Thyroid gland (tissue), 4 donors: ENCODE measurements around the gene CEP120. TPM values are rescaled to one million over a fixed set of nuclear protein-coding genes. Genes with fewer than 3 reads are reported as not detected.
"Not testable (repeated sequence)": the region's sequence is repeated elsewhere in the genome, so short reads cannot be mapped to it uniquely, and the experiment has no call there.

Experiments
- DNase-seq, 2 donors: peaks; one replicate each; pipeline ENCODE4 v3.0.0-alpha.2; 2019
- H3K27ac ChIP-seq, 3 donors: fragments of 200-600 bp; sonication (generic); 1 replicate in 2 of 3; 2 replicates in 1 of 3; pipeline ENCODE4 v1.5.1; 2016 to 2019; ENCODE audit warnings: mild to moderate bottlenecking in 1 of 3, moderate library complexity in 1 of 3
- H3K27me3 ChIP-seq: fragments of 200-600 bp; sonication (generic); one replicate; pipeline ENCODE4 v1.5.1; 2019
- H3K36me3 ChIP-seq, 2 donors: fragments of 200-600 bp; sonication (generic); one replicate each; pipeline ENCODE4 v1.5.1; 2016 to 2019
- H3K4me1 ChIP-seq, 2 donors: fragments of 200-600 bp; sonication (generic); one replicate each; pipeline ENCODE4 v1.5.1; 2017 to 2019
- H3K4me3 ChIP-seq, 3 donors: fragments of 200-600 bp; sonication (generic); replicated peaks in 1 of 3; 1 replicate in 2 of 3; 2 replicates in 1 of 3; pipeline ENCODE4 v1.5.1; 2016; ENCODE audit warnings: mild to moderate bottlenecking in 1 of 3
- H3K9me3 ChIP-seq: fragments of 200-600 bp; sonication (generic); one replicate; pipeline ENCODE4 v1.5.1; 2017
- CTCF ChIP-seq, 6 experiments: fragments of 200-600 bp in 3 of 6; fragments of 450-650 bp in 3 of 6; sonication (generic) in 3 of 6; IDR thresholded peaks; one replicate each; pipeline ENCODE4 v1.5.1; 2016 to 2019; ENCODE audit warnings: antibody characterized with exemption in 6 of 6, mild to moderate bottlenecking in 2 of 6, inconsistent platforms in 1 of 6, moderate library complexity in 1 of 6
- POLR2A ChIP-seq, 2 donors: fragments of 450-650 bp; IDR thresholded peaks; one replicate each; pipeline ENCODE4 v1.6.1; 2017; ENCODE audit warnings: antibody characterized with exemption in 2 of 2, mild to moderate bottlenecking in 2 of 2, moderate library complexity in 1 of 2
- WGBS, 2 donors: methylation state at CpG; one replicate each; pipeline ENCODE4 v1.1.5; 2017; 5-methylcytosine and 5-hydroxymethylcytosine counted together
- intact Hi-C: fragments of 100-400 bp; cut with DNase I; formaldehyde crosslinking; loops from one replicate; pipeline ENCODE4 v1.15.1; 2023
- total RNA-seq, 4 donors: library from RNA; depleted of rRNA; stranded (reverse); fragments of >200 nt; gene quantifications; one replicate each; pipeline ENCODE4 v1.2.3, GENCODE V29; 2016

CEP120 gene
- total RNA-seq, 4 donors from 2014 or later: 21.7 to 32.0 (median 23.6) TPM

- Histone ChIP-seq H3K36me3 (no peaks in the 10 kb centered on the region), H3K4me3 (no peak overlapping the region), H3K27ac (peak overlapping the region in 1 of 3 donors; percentile 66), H3K4me1 (peaks cover 0 to 4% of the 10 kb centered on the region in 2 donors), H3K9me3 (no peaks in the 10 kb centered on the region), H3K27me3 (no peaks in the 10 kb centered on the region)
- peak in 1 of 2 donors; percentile 15 for DNase-seq
- intact Hi-C loops: no loop called here
- WGBS, 2 donors: 31 to 34% methylated on average over 5 of the region's 5 CpGs
- TF ChIP-seq CTCF (IDR thresholded peaks at IDR 0.05) (no peak), POLR2A (IDR thresholded peaks at IDR 0.05) (no peak)
Observed at GRCh38 chr5:123438902-123439301, 15.7 kb upstream of the CEP120 start.

- peak in 1 of 2 donors; percentile 4 for DNase-seq
- intact Hi-C loops: no loop called here
- 65 to 77% methylated on average over 2 of the region's 2 CpGs for WGBS, 2 donors
- Histone ChIP-seq H3K9me3 (no peaks in the 10 kb centered on the region), H3K27ac (peak overlapping the region in 2 of 3 donors; percentile 30 to 66), H3K36me3 (no peaks in the 10 kb centered on the region), H3K4me1 (peaks cover 0 to 4% of the 10 kb centered on the region in 2 donors), H3K4me3 (no peak overlapping the region), H3K27me3 (no peaks in the 10 kb centered on the region)
- TF ChIP-seq POLR2A (IDR thresholded peaks at IDR 0.05) (no peak), CTCF (IDR thresholded peaks at IDR 0.05) (no peak)
Observed at GRCh38 chr5:123438244-123438643, 15.0 kb upstream of the CEP120 start.

- H3K27me3 ChIP-seq: no peaks in the 10 kb centered on the region
- no peak for DNase-seq
Observed at GRCh38 chr5:123436201-123436600, 13.0 kb upstream of the CEP120 start.

GRCh38 chr5:123434796-123435195 is 11.6 kb upstream of the CEP120 start:
- intact Hi-C loops: no loop called here
- Histone ChIP-seq H3K4me3 (no peak overlapping the region), H3K36me3 (no peaks in the 10 kb centered on the region), H3K4me1 (peaks cover 0 to 4% of the 10 kb centered on the region in 2 donors), H3K27me3 (no peaks in the 10 kb centered on the region), H3K9me3 (no peaks in the 10 kb centered on the region), H3K27ac (no peak overlapping the region)
- DNase-seq: no peak
- TF ChIP-seq POLR2A (IDR thresholded peaks at IDR 0.05): no peak
- WGBS, 2 donors: 85 to 87% methylated on average over 1 of the region's 1 CpG

More at GRCh38 chr5:123436201-123436600, 13.0 kb upstream of the CEP120 start:
- TF ChIP-seq POLR2A (IDR thresholded peaks at IDR 0.05): no peak
- TF ChIP-seq CTCF (IDR thresholded peaks at IDR 0.05): no peak
- 93 to 94% methylated on average over 1 of the region's 1 CpG for WGBS, 2 donors
- no peaks in the 10 kb centered on the region for H3K36me3 ChIP-seq
- H3K9me3 ChIP-seq: no peaks in the 10 kb centered on the region
- no peak overlapping the region for H3K27ac ChIP-seq
- H3K4me3 ChIP-seq: no peak overlapping the region
- intact Hi-C loops: no loop called here
- peaks cover 0 to 4% of the 10 kb centered on the region in 2 donors for H3K4me1 ChIP-seq

GRCh38 chr5:123433596-123433995 is 10.4 kb upstream of the CEP120 start:
- TF ChIP-seq POLR2A (IDR thresholded peaks at IDR 0.05) (no peak), CTCF (IDR thresholded peaks at IDR 0.05) (no peak)
- Histone ChIP-seq H3K27ac (no peak overlapping the region), H3K9me3 (no peaks in the 10 kb centered on the region), H3K27me3 (no peaks in the 10 kb centered on the region), H3K4me1 (no peaks in the 10 kb centered on the region), H3K4me3 (no peak overlapping the region), H3K36me3 (no peaks in the 10 kb centered on the region)
- no peak for DNase-seq
- intact Hi-C loops: no loop called here
- 93 to 99% methylated on average over 2 of the region's 2 CpGs for WGBS, 2 donors

- DNase-seq, H3K4me3 ChIP-seq, intact Hi-C loops, H3K9me3 ChIP-seq, H3K27ac ChIP-seq, H3K4me1 ChIP-seq, H3K27me3 ChIP-seq, H3K36me3 ChIP-seq: not testable (repeated sequence)
- 88 to 96% methylated on average over 9 to 15 of the region's 32 CpGs for WGBS, 2 donors
Observed at GRCh38 chr5:123430441-123430840, 7.2 kb upstream of the CEP120 start.
